OCI-LY1 (cell line): Measurements from ENCODE around the gene TTC3.

Experiments
- H2AFZ ChIP-seq: fragments of 200-600 bp; sonication (generic), shearing (Covaris generic); 2 replicates; pipeline ENCODE4 v1.6.0; 2014; ENCODE audit warnings: antibody characterized with exemption, mild to moderate bottlenecking, low read length
- H3F3A ChIP-seq: fragments of 200-600 bp; sonication (generic), shearing (Covaris generic); 2 replicates; pipeline ENCODE4 v1.6.0; 2014; ENCODE audit warnings: mild to moderate bottlenecking, antibody characterized with exemption, low read length, moderate library complexity; ENCODE audit not compliant: insufficient read depth
- H3K27ac ChIP-seq: fragments of 200-600 bp; sonication (generic); 2 replicates; pipeline ENCODE4 v1.5.1; 2014; ENCODE audit warnings: low read length, mixed run types, mild to moderate bottlenecking, low read depth; ENCODE audit not compliant: poor library complexity, severe bottlenecking
- H3K27me3 ChIP-seq: fragments of 200-600 bp; sonication (generic); 2 replicates; pipeline ENCODE4 v1.6.0; 2014; ENCODE audit warnings: antibody characterized with exemption, mild to moderate bottlenecking, low read length, moderate library complexity; ENCODE audit not compliant: insufficient read depth
- H3K36me3 ChIP-seq: fragments of 200-600 bp; sonication (generic); 2 replicates; pipeline ENCODE4 v1.6.1; 2014; ENCODE audit warnings: mild to moderate bottlenecking, antibody characterized with exemption, low read length, moderate library complexity, mixed read lengths; ENCODE audit not compliant: insufficient read depth
- H3K4me1 ChIP-seq: fragments of 200-600 bp; sonication (generic); 2 replicates; pipeline ENCODE4 v1.5.1; 2014; ENCODE audit warnings: mild to moderate bottlenecking, low read length, moderate library complexity; ENCODE audit not compliant: insufficient read depth, severe bottlenecking
- H3K4me2 ChIP-seq: fragments of 200-600 bp; sonication (generic), shearing (Covaris generic); 2 replicates; pipeline ENCODE4 v1.6.1; 2014; ENCODE audit warnings: low read length
- H3K4me3 ChIP-seq: fragments of 200-600 bp; sonication (generic); 2 replicates; pipeline ENCODE4 v1.5.1; 2014; ENCODE audit warnings: low read length, low read depth, mild to moderate bottlenecking, mixed read lengths; ENCODE audit not compliant: poor library complexity, severe bottlenecking
- H3K79me2 ChIP-seq: fragments of 200-600 bp; shearing (Covaris generic); 2 replicates; pipeline ENCODE4 v1.6.1; 2016; ENCODE audit warnings: mixed run types, low read length, mixed read lengths; ENCODE audit not compliant: insufficient read depth
- H3K9ac ChIP-seq: fragments of 200-600 bp; sonication (generic), shearing (Covaris generic); 2 replicates; pipeline ENCODE4 v1.6.1; 2014; ENCODE audit warnings: mild to moderate bottlenecking, low read length, mixed read lengths
- H3K9me2 ChIP-seq: fragments of 200-600 bp; sonication (generic), shearing (Covaris generic); 2 replicates; pipeline ENCODE4 v1.6.1; 2014; ENCODE audit warnings: low read depth, mild to moderate bottlenecking, low read length, mixed read lengths
- H3K9me3 ChIP-seq: fragments of 200-600 bp; shearing (Covaris generic); 2 replicates; pipeline ENCODE4 v1.6.1; 2014; ENCODE audit warnings: low read length, mixed read lengths
- H4K20me1 ChIP-seq: fragments of 200-600 bp; sonication (generic), shearing (Covaris generic); 2 replicates; pipeline ENCODE4 v1.6.0; 2016; ENCODE audit warnings: mild to moderate bottlenecking, low read length; ENCODE audit not compliant: insufficient read depth
- CTCF ChIP-seq: fragments of 200-600 bp; sonication (generic), shearing (Covaris generic); IDR thresholded peaks from 2 replicates; pipeline ENCODE4 v1.5.1; 2017; ENCODE audit warnings: mild to moderate bottlenecking, antibody characterized with exemption, low read length, moderate library complexity, mixed read lengths
- EZH2 ChIP-seq: fragments of 200-600 bp; sonication (generic), shearing (Covaris generic); IDR thresholded peaks from 2 replicates; pipeline ENCODE4 v1.8.0; 2017; ENCODE audit warnings: borderline replicate concordance, mixed run types, mild to moderate bottlenecking, antibody characterized with exemption, low read length, moderate library complexity, mixed read lengths

TTC3 gene

GRCh38 chr21:37241426-37241825 lies 168.4 kb downstream of the TTC3 start:
- TF ChIP-seq EZH2 (no peak), CTCF (no peak)
- no peak overlapping the region for H3K4me3 ChIP-seq
- no peaks in the 10 kb centered on the region for H3K4me1 ChIP-seq
- H3F3A ChIP-seq, result no peaks in the 10 kb centered on the region
- no peak overlapping the region for H3K9ac ChIP-seq
- H3K79me2 ChIP-seq, result peaks cover 17% of the 10 kb centered on the region
- H3K9me3 ChIP-seq, result no peaks in the 10 kb centered on the region
- no peaks in the 10 kb centered on the region for H3K27me3 ChIP-seq
- H2AFZ ChIP-seq, result no peak overlapping the region
- H4K20me1 ChIP-seq, result no peaks in the 10 kb centered on the region
- H3K9me2 ChIP-seq, result no peaks in the 10 kb centered on the region
- H3K36me3 ChIP-seq, result peaks cover 53% of the 10 kb centered on the region; the same call in 1 of the 2 replicates
- H3K27ac ChIP-seq, result no peak overlapping the region
- no peak overlapping the region for H3K4me2 ChIP-seq

- H3K36me3 ChIP-seq, result peaks cover 33% of the 10 kb centered on the region; the same call in 1 of the 2 replicates
- no peaks in the 10 kb centered on the region for H3K4me1 ChIP-seq
- H3K4me3 ChIP-seq, result no peak overlapping the region
- TF ChIP-seq EZH2 (no peak), CTCF (no peak)
- no peaks in the 10 kb centered on the region for H4K20me1 ChIP-seq
- H3K79me2 ChIP-seq, result peaks cover 42% of the 10 kb centered on the region
- no peaks in the 10 kb centered on the region for H3F3A ChIP-seq
- no peak overlapping the region for H2AFZ ChIP-seq
- H3K27ac ChIP-seq, result no peak overlapping the region
- no peak overlapping the region for H3K9ac ChIP-seq
- no peaks in the 10 kb centered on the region for H3K9me2 ChIP-seq
- H3K4me2 ChIP-seq, result no peak overlapping the region
- no peaks in the 10 kb centered on the region for H3K27me3 ChIP-seq
- H3K9me3 ChIP-seq, result no peaks in the 10 kb centered on the region
These were observed 170.9 kb downstream of the TTC3 start for GRCh38 chr21:37243961-37244360.

GRCh38 chr21:37244501-37245095 lies 171.5 kb downstream of the TTC3 start:
- no peak for TF ChIP-seq CTCF
- TF ChIP-seq EZH2, result no peak
- peaks cover 28% of the 10 kb centered on the region; the same call in 1 of the 2 replicates for H3K36me3 ChIP-seq
- no peaks in the 10 kb centered on the region for H3K4me1 ChIP-seq
- no peak overlapping the region for H2AFZ ChIP-seq
- no peak overlapping the region for H3K4me2 ChIP-seq
- H3K9me3 ChIP-seq, result no peaks in the 10 kb centered on the region
- no peak overlapping the region for H3K4me3 ChIP-seq
- H3K9ac ChIP-seq, result no peak overlapping the region
- H3K9me2 ChIP-seq, result no peaks in the 10 kb centered on the region
- no peaks in the 10 kb centered on the region for H4K20me1 ChIP-seq
- H3K27me3 ChIP-seq, result no peaks in the 10 kb centered on the region
- peaks cover 49% of the 10 kb centered on the region for H3K79me2 ChIP-seq
- H3F3A ChIP-seq, result no peaks in the 10 kb centered on the region
- no peak overlapping the region for H3K27ac ChIP-seq
